Osteoblast (primary cell): ENCODE results near the gene MRGPRF. TPM values are rescaled to one million over a fixed set of nuclear protein-coding genes. Genes with fewer than 3 reads are reported as not detected.
A peak's percentile ranks its signal among the peaks of the same experiment; 100 is the strongest.

ENCODE experiments used
- DNase-seq: peaks from one replicate; pipeline ENCODE4 v3.0.0; 2011; ENCODE audit warnings: low spot score, mixed read lengths; ENCODE audit not compliant: insufficient read length; ENCODE audit errors: missing footprints
- H2AFZ ChIP-seq: 2 replicates; pipeline ENCODE4 v1.6.0; 2011; ENCODE audit warnings: mild to moderate bottlenecking, low read length
- H3K27ac ChIP-seq: 2 replicates; pipeline ENCODE4 v1.5.1; 2011; ENCODE audit warnings: mild to moderate bottlenecking, low read depth, low read length, moderate library complexity
- H3K27me3 ChIP-seq: 2 replicates; pipeline ENCODE4 v1.6.0; 2012; ENCODE audit warnings: mild to moderate bottlenecking, control low read depth, inconsistent platforms, low read length, moderate library complexity; ENCODE audit not compliant: insufficient read depth
- H3K36me3 ChIP-seq: 2 replicates; pipeline ENCODE4 v1.5.1; 2011; ENCODE audit warnings: mild to moderate bottlenecking, low read length, control low read depth, moderate library complexity; ENCODE audit not compliant: insufficient read depth
- H3K4me1 ChIP-seq: 2 replicates; pipeline ENCODE4 v1.5.1; 2011; ENCODE audit warnings: mild to moderate bottlenecking, low read length, control low read depth, moderate library complexity; ENCODE audit not compliant: insufficient read depth
- H3K4me2 ChIP-seq: 2 replicates; pipeline ENCODE4 v1.6.0; 2011; ENCODE audit warnings: mild to moderate bottlenecking, low read length; ENCODE audit not compliant: insufficient read depth
- H3K4me3 ChIP-seq: fragments of 200-600 bp; sonication (generic); 3 replicates; pipeline ENCODE4 v1.5.1; 2012; ENCODE audit warnings: mild to moderate bottlenecking, low read length, inconsistent platforms; ENCODE audit not compliant: insufficient read depth
- H3K79me2 ChIP-seq: 2 replicates; pipeline ENCODE4 v1.6.0; 2012; ENCODE audit warnings: mild to moderate bottlenecking, low read length, control low read depth, inconsistent platforms; ENCODE audit not compliant: insufficient read depth
- H3K9me3 ChIP-seq: 2 replicates; pipeline ENCODE4 v1.5.1; 2011; ENCODE audit warnings: low read depth, low read length, control low read depth
- H4K20me1 ChIP-seq: 2 replicates; pipeline ENCODE4 v1.6.0; 2012; ENCODE audit warnings: mild to moderate bottlenecking, low read length, control low read depth; ENCODE audit not compliant: insufficient read depth
- total RNA-seq: library from RNA; depleted of rRNA; stranded (reverse); fragments of >200 nt; gene quantifications from 2 replicates; pipeline ENCODE4 v1.2.3, GENCODE V29; 2012
- TF ChIP-seq, protein P1 (sequence below): IDR thresholded peaks from 2 replicates; pipeline ENCODE4 v1.5.1; 2011; ENCODE audit warnings: mild to moderate bottlenecking, low read depth, low read length, moderate library complexity; ENCODE audit errors: extremely low read depth

The MRGPRF gene
- total RNA-seq, 1 donor: 39.4 TPM

DNA sequence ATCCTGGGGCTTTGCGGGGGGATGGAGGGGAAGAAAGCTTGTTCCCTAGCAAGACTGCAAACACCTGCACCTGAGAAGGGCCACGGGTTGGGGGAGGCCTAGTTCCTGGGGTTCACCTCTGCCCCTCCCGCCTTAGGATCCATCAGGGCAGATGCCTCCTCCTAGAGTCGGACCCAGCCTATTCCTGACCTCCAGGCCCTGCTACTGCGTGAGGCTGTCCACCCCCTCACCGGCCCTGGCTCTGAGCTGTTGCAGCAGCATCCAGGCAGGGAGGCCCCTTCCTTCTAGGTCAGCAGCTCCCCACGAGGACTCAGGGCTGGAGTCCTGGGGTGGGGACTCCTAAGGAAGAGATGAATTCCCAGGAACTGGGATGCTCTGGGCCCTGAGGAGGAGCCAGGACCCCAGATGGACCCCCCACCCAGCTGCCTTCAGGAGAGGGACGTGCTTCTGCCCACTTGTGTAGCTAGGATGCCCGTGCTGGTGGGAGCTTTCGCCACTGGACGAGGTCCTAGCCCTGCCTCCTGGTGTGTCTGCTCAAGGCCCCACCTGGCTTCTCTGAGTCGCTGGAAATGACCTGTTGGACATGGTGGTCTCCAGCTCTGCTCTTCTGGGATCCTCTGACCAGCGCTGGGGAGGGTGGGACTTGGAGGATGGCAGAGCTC lies 10.3 kb downstream of the MRGPRF start:
- no peak overlapping the region for H3K4me3 ChIP-seq
- no peaks in the 10 kb centered on the region for H3K79me2 ChIP-seq
- peak; percentile 70 for DNase-seq
- no peaks in the 10 kb centered on the region for H3K9me3 ChIP-seq
- H2AFZ ChIP-seq: no peak overlapping the region
- H3K27ac ChIP-seq: no peak overlapping the region
- H4K20me1 ChIP-seq: no peaks in the 10 kb centered on the region
- peaks cover 26% of the 10 kb centered on the region for H3K4me1 ChIP-seq
- no peaks in the 10 kb centered on the region for H3K27me3 ChIP-seq
- H3K36me3 ChIP-seq: peaks cover 3% of the 10 kb centered on the region
- no peak overlapping the region for H3K4me2 ChIP-seq
- TF ChIP-seq, protein P1, sequence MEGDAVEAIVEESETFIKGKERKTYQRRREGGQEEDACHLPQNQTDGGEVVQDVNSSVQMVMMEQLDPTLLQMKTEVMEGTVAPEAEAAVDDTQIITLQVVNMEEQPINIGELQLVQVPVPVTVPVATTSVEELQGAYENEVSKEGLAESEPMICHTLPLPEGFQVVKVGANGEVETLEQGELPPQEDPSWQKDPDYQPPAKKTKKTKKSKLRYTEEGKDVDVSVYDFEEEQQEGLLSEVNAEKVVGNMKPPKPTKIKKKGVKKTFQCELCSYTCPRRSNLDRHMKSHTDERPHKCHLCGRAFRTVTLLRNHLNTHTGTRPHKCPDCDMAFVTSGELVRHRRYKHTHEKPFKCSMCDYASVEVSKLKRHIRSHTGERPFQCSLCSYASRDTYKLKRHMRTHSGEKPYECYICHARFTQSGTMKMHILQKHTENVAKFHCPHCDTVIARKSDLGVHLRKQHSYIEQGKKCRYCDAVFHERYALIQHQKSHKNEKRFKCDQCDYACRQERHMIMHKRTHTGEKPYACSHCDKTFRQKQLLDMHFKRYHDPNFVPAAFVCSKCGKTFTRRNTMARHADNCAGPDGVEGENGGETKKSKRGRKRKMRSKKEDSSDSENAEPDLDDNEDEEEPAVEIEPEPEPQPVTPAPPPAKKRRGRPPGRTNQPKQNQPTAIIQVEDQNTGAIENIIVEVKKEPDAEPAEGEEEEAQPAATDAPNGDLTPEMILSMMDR: no peak

DNA sequence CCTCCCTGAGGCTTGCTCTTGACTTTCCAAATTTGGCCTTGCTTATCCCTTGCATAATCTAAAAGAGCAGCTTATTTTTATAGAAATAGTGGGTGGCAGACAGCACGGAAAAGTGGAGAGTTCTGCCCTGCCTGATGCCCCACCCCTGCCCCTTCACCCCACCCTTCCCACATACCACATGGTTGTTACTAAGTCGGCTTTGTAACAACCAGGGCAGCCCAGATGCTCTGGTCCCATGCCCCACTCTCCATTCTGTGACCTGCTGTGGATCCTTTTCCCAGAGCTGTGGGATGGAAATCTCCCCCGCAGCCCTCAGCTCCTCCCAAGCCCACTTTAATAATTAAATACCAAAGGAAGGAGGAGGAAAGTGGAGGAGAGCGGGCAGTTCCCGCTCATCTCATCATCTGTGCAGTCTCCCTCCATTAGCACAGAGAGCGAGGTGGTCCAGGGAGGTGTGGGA lies 10.9 kb downstream of the MRGPRF start:
- TF ChIP-seq, protein P1: no peak
- Histone ChIP-seq H3K36me3 (peaks cover 3% of the 10 kb centered on the region), H3K79me2 (no peaks in the 10 kb centered on the region), H3K27ac (no peak overlapping the region), H2AFZ (no peak overlapping the region), H3K27me3 (no peaks in the 10 kb centered on the region), H3K9me3 (no peaks in the 10 kb centered on the region), H3K4me1 (peaks cover 23% of the 10 kb centered on the region), H3K4me3 (no peak overlapping the region), H4K20me1 (no peaks in the 10 kb centered on the region), H3K4me2 (no peak overlapping the region)
- peak; percentile 93 for DNase-seq

DNA sequence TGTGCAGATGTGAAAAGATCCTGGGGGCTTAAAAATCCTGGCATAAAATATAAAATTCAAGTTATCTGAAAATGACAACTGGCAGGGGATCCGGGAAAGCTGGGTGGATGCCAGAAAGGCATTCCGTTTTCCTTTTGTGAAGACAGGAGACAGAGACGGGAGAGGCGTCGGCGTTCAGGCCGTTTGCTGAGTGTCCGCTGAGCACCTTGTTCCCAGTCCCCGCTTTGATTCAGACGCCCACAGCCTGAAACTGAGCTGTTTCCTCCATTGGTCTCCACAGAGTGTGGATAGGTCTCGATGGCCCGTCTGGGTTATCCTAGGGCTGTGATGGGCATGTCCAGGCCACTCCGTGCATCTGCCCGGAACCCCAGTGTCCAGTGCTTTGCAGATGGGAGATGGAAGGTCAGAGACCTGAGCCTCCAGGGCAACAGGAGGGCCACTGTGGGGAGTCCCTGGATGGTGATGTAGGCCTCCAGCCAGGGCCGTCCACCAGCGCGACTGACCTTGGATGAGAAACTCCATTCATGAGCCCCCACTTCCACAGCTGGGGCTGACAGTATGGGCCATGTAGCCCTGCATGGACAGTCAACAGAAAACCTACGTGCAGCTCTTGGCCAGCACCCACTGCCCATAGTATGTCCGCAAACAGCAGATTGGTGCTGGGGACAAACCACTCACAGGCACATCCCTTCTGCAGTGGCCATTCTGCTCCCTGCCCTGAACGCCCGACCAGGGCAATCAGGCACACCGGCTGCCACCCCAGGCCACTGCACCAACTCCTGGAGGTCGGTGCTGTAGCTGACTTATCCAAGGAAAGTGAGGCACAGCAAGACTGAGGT lies 11.6 kb downstream of the MRGPRF start:
- peak overlapping the region; percentile 79 for H3K27ac ChIP-seq

More for the DNA sequence above, 11.6 kb downstream of the MRGPRF start:
- Histone ChIP-seq H3K4me2 (peak overlapping the region; percentile 25), H3K9me3 (no peaks in the 10 kb centered on the region), H3K4me3 (no peak overlapping the region), H3K27me3 (no peaks in the 10 kb centered on the region), H3K79me2 (no peaks in the 10 kb centered on the region), H3K4me1 (peaks cover 23% of the 10 kb centered on the region), H3K36me3 (peaks cover 3% of the 10 kb centered on the region), H2AFZ (no peak overlapping the region), H4K20me1 (no peaks in the 10 kb centered on the region)
- DNase-seq: peak; percentile 41
- TF ChIP-seq, protein P1: no peak
